NCI-H82 (cell line): ENCODE data around the gene DBNDD2.

Source experiments
- DNase-seq: peaks from one replicate; lab custom pipeline; 2025; lab: John Stamatoyannopoulos, UW

The DBNDD2 gene

DNA sequence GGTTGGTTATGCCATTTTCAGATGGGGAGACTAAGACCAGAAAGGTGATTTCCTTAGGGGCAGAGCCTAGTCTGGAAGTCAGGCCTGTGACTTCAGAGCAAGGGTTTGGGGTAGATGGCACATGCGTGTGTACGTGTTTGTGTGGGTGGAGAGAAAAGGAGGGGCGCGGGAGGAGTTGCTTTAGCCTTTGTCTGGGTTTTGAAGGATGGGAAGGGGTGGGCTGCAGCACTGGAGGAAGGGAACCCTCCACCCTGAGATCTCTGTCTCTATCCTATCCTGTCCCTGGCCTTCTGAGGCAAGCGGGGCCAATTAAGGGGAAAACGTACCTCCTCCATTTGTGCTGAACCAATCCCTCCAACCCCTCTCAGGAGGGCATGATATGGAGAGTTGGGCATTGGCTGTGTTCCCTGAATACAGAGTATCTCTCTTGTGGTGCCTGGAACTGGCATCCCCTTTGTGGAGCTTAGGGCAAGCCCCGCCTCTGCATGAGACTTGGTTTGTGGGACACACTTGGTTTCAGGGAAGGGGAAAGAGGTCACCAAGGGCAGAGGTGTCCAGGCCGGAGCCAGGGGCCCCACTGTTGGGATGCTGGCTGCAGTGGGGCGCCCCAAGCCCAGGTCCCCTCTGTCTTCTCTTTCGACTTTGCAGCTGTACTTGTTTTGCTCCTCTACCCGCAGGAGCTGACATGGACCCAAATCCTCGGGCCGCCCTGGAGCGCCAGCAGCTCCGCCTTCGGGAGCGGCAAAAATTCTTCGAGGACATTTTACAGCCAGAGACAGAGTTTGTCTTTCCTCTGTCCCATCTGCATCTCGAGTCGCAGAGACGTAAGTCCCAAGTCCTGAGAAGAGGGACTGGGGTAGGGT, at the start of gene DBNDD2:
DBNDD2 (plus strand) TSS at position 507 of the 863 bp plus-strand sequence; CDS start at position 686, 179 bp downstream.
- no peak for DNase-seq

DNA sequence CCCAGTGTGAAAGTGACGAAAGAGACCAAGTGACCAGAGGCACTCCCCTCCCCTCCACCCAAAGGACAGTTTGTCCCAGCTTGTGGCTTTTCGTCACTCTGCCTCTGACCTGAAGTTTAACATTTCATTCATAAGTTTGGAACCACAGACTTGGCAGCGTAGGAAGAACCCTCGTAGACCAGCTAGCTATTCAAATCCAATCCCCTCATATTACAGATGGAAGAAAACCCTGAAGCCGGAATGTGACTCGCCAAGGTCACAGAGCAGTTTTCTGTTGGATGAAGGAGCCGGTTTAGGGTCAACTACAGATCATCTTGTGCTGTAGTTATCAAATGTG, 49.1 kb upstream of the DBNDD2 start:
- DNase-seq, result no peak

GRCh38 chr20:45359406-45360148, 48.5 kb upstream of the DBNDD2 start:
- no peak for DNase-seq

GRCh38 chr20:45361793-45362192, 46.3 kb upstream of the DBNDD2 start:
- no peak for DNase-seq

DNA sequence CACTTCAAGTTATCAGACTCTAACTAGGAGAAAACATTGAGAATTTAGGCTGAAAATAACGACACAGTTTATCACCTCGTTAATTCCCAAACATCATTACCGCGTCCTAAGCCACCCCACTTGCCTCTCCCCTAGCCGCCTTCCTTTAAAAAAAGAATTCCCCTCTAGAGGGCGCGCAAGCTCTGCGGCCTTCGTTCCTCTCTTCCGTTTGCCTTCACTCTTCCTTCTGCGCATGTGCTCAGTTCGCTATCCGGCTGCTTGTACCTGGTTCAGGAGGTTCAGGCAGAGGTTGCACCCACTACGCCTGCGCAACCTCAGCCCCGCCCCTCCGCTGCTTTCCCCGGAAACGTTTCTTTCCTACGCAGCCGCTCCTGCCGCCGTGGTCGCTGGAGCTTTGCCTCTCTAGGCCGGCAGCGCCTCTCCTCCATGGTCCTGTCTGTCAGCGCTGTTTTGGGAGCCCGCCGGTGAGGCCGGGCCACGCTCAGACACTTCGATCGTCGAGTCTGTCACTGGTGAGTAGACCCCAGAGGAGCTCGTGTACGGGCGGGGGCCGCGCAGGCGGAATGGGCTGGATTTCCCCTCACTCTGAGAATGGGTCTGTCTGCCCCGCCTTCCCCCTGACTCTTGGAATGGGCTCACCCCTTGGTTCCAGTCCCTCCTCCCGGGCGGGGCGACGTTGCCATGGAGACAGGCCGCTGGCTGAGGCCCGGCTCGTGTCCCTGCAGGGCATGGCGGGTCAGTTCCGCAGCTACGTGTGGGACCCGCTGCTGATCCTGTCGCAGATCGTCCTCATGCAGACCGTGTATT, 45.1 kb upstream of the DBNDD2 start, which contains the start of gene SYS1:
SYS1 (plus strand) TSS at position 353 of the 807 bp plus-strand sequence; CDS start at position 729, 376 bp downstream.
- peak; percentile 100 for DNase-seq

GRCh38 chr20:45363611-45364492, 44.2 kb upstream of the DBNDD2 start:
- DNase-seq, result no peak

- no peak for DNase-seq
These were observed 42.6 kb upstream of the DBNDD2 start for GRCh38 chr20:45365444-45365970.

- no peak for DNase-seq
These were observed 41.9 kb upstream of the DBNDD2 start for GRCh38 chr20:45366192-45366591.

DNA sequence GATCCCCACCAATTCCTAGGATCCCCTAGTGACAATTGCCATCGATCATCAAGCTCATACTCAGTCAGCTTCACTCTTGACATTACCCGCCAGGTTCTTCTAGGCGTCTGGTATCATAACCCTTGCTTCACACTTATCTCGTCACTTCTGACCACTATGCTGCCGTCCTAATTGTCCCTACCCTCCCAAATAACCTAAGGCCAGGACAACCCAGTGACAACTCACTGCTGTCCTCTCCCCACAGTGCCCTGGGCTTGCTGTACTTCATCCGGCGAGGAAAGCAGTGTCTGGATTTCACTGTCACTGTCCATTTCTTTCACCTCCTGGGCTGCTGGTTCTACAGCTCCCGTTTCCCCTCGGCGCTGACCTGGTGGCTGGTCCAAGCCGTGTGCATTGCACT, 41.5 kb upstream of the DBNDD2 start:
- no peak for DNase-seq

- no peak for DNase-seq
These were observed 41.0 kb upstream of the DBNDD2 start for GRCh38 chr20:45367126-45367525.

GRCh38 chr20:45368221-45368980, 39.7 kb upstream of the DBNDD2 start:
- no peak for DNase-seq

DNA sequence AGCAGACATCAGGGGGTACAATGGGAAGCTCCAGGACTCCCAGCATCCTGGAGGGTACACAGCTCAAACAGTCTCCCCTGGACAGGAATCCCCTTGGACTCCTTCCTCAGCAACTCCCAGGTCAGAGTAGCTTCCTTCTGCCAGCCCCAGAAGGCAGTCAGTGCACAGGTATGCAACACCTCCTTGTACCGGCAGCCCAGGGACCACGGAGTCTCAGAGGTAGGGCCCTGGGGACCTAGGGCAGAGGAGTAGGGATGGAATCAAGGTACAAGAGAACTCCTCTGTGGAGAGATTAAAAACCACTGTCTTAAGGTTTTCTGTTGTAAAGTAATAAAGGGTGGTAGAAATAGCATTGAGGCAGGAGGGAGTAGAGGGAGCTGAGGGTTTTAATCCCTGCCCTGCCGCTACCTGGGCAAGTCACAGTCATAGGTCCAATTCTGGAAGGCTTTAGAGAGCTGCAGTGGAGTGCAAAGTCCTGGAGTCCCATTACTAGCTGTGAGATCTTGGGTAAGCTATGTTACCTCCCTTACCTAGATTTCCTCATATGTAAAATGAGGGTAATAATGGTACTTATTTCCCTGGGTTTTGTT, 37.4 kb upstream of the DBNDD2 start:
- DNase-seq, result no peak

DNA sequence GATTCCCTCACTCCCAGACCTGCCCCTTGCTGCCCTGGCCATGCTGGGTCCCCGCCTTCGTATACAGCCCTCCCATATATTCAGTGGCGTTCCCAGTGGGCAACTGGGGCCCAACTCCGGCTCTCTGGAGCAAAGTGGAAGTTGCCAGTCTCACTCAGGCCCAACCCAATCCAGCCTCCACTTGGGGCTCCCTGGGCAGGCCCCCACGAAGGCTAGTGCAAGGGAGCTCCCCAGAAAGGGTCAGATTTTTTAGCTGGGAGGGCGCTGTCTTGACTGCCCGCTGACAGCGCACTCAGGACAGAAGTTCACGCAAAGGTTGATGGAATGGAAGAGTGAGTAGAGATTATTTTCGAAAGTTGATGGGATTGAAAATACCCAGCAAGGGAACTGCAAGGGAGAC, 35.8 kb upstream of the DBNDD2 start:
- DNase-seq, result no peak

- no peak for DNase-seq
These were observed 35.3 kb upstream of the DBNDD2 start for GRCh38 chr20:45372646-45373352.

DNA sequence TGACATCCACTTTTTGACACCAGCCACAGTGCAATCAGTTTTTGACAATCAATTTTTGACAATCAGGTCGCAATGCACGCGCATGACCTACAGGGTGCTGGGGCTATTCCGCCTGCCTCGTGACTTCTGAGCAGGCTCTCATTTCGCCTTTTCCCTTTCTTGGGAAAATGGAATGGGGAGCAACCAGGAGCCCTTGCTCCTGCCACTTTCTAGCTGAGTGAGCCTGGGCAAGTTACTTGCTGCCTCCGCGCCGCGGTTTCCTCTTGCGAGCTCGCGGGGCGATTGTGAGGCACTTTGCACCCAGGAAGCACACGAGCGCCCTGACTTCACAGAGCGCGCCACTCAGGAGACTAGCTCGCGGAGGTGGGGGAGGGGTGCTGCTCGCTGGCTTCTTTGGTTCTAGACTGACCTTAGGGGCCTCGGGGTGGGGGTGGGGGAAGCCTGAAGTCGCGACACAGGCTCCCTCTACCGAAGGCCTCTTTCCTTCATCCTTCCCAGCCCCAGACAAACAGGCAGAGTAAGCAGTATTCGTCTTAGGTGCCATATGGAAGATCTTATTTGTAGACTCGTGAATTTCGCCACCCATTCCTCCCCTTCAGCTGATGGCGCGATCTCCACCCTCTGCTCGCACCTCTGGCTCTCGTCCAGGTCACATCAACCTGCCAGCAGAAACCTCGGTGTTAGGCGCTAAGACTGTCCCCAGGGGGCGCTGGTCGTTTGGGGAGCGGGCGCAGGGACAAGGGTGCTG, 34.6 kb upstream of the DBNDD2 start:
- DNase-seq, result peak; percentile 93

- DNase-seq, result no peak
These were observed 34.0 kb upstream of the DBNDD2 start for GRCh38 chr20:45374101-45374467.

DNA sequence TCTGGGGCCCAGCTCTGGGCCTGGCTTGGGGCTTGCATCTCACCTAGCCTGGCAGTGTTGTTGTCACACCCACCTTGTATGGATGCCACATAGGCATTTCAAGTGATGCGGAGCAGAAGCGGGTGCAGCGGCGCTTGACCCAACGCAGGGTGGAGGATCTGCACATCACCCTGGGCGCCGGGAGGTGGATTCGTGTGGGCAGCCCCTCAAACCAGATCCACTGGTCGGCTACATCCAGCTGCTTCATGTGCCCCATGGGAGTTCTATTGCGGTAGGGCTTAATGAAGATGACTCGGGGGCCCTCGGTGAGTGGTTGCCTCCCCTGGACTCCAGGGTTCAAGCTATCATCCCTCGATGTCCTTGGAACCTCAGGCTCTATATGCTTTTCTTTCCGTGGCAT, 33.1 kb upstream of the DBNDD2 start:
- no peak for DNase-seq

DNA sequence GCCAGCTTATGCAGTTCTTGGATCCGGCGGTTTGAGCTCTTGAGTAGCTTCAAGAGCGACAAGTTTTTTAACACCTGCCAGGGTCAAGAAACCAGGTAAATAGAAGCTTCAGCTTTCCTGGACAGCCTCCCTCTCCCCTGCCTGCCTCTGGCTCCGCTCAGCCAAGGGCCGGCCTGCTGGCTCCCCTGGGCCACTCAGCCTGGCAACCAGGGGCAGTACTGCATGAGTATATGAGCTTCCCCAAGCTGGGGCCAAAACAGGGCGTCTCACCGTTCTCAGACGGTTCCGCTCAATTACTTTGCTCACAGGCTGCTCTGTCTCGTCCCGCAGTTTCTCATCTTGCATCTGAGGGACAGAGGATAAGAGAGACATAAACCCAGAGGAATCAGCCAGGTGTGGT, 30.8 kb upstream of the DBNDD2 start:
- no peak for DNase-seq

DNA sequence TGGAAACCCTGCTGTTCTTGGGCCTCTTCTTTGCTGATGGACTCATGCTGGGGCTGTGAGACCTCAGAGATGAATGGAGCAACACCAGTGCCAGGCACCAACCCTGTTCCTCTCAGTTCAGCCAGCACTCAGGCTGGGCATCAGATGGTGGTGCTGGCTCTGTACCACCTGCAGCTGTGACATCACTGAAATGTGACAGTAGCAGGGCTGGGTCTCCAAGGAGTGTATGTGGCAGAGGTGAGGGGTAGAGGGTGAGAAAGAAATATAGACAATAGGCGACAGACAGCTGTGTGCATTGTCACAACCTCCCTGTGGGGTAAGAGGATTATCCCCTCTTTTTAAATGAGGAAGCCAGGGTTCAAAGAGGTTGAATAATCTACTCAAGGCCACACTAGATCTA, 29.9 kb upstream of the DBNDD2 start, which contains the start of gene TP53TG5:
TP53TG5 (minus strand) TSS at position 135 of the 400 bp plus-strand sequence; CDS start at position 46, 89 bp downstream.
- DNase-seq, result peak; percentile 63
